Astrocyte of the cerebellum (primary cell): Measurements from ENCODE around the gene ABCF2.

Source experiments
- DNase-seq: peaks from one replicate; pipeline ENCODE4 v3.0.0-alpha.2; 2011; ENCODE audit warnings: low read depth
- H3K4me3 ChIP-seq: 2 replicates; pipeline ENCODE4 v1.5.1; 2011; ENCODE audit warnings: mild to moderate bottlenecking, low read depth, low read length, moderate library complexity
- CTCF ChIP-seq: IDR thresholded peaks from 2 replicates; pipeline ENCODE4 v1.5.1; 2012; ENCODE audit warnings: low read length, low read depth, moderate library complexity, mild to moderate bottlenecking; ENCODE audit errors: missing control alignments
- in situ Hi-C: cut with HindIII; loops from 2 replicates; pipeline ENCODE4 v1.10.0; 2017; ENCODE audit warnings: low sequenced_read_pairs

The ABCF2 gene

DNA sequence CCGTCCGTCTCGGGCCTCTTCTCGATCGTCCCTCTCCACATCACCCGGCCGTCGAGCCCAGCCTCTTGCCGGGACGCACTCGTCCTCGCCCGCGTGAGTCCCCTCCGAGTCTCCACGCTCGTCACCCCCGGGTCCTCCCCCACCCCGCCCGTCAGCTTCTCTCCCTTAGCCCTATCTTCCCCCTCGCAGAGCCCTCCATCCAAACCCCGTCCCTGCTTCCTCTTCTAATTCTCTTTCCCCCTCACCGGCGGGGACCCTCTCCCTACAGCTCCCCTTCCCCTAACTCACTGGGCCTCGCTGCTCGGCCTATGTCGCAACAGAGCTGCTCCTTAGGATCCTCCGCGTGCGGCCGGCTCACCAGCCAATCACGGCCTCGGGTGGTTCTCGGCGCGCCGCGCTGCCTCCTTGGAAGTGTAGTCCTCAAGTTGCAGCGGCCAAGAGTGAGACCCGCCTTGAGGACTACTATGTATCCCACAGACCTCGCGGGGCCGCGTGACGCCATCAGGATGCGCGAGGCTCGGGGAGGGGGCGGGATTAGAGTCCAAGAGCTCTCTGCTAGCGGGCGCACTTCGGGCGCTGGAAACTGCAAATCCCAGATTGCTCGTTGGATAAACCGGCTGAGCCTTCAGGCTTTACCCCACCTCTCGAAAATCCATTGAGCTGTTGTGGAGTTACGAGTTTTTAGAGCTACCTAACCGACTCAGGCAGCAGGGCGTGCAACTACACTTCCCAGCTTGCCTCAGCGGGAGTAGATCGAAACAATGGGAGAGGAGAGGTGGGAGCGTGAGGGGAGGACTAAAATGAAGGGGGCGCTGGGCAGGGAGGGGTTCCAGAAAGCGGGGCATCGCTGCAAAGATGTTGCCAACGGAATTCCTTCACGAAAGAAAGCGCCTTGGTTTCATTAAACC lies at the start of gene ABCF2:
ABCF2 (minus strand) TSS at position 331 of the 908 bp plus-strand sequence. CDS start 747 bp downstream, outside the sequence.
- H3K4me3 ChIP-seq: peak within 1 kb of the TSS; percentile 84
- peak; percentile 98 for DNase-seq
- TF ChIP-seq CTCF: no peak
- in situ Hi-C loops: no loop called here

GRCh38 chr7:151275813-151276577 lies 49.0 kb upstream of the ABCF2 start:
- DNase-seq: no peak
- H3K4me3 ChIP-seq: peak overlapping the region; percentile 34
- TF ChIP-seq CTCF: no peak
- in situ Hi-C loops: no loop called here

DNA sequence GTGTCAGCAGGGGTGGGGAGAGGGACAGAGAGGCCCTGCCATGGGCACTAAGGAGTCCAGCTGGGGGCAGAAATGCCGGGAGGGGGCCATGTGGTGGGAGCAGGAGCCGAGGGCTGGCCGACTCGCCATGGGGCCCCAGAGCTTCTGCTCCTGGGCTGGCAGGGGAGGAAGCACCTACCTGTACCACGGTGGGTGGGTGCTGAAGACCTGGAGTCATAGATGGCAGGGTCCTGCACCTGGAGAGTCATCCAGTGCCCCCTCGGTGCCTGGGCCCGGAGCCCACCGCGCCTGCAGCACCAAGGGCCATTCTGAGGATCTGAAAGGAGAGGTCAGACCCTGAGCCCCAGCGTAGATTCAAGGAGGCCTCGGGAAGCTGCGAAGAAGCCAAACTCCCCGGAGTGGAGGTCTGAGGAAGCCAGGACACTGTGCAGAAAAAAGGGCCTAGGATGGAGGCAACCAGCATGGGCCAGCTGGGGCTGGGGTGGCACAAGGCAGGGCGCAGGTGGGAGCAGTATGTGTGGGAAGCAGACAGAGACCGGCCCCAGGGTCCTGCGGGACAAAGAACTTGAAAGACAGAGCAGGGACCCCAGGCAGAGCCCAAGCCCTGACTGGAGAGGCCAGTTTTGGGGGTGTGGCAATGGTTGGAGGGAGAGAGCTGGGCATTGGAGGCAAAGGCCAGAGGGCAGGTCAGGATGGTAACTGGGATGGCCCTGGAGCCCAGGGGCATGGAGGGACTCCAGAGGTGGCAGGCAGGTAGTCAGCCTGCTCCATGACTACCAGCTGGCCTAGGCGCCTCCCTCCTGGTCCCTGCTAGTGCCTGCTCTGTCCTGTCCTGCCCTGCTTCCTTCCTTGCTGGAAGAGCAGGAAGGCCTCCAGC lies 48.2 kb upstream of the ABCF2 start:
- in situ Hi-C loops: no loop called here
- DNase-seq: no peak
- no peak overlapping the region for H3K4me3 ChIP-seq
- TF ChIP-seq CTCF: no peak

DNA sequence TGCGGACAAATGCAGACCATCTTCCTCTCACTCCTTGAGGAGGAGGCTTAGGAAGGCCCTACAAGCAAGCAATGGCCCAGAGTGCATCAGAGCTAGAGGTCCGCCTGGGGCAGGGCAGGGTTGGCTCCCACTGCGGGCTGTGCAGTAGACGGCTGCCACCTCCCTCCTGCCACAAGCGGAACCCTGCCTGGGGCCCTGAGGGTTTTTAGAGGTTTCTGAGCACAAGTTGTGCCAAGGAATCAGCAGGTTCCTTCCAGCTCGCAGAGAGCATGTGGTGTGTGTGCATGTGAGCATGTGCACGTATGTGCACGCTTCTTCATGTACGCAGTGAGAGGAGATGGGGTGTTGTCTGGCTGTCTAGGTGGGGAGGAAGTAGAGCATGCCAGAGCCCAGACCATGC lies 47.4 kb upstream of the ABCF2 start:
- no peak for DNase-seq
- in situ Hi-C loops: no loop called here
- TF ChIP-seq CTCF: no peak
- H3K4me3 ChIP-seq: no peak overlapping the region

GRCh38 chr7:151273651-151274390 lies 46.8 kb upstream of the ABCF2 start:
- TF ChIP-seq CTCF: no peak
- no peak for DNase-seq
- H3K4me3 ChIP-seq: no peak overlapping the region
- in situ Hi-C loops: no loop called here

- H3K4me3 ChIP-seq: no peak overlapping the region
- DNase-seq: no peak
- TF ChIP-seq CTCF: no peak
- in situ Hi-C loops: no loop called here
Observed at GRCh38 chr7:151272877-151273276, 45.9 kb upstream of the ABCF2 start.
